PC-3 (cell line): ENCODE data around the gene SUSD2. TPM values are rescaled to one million over a fixed set of nuclear protein-coding genes. Genes with fewer than 3 reads are reported as not detected.

Experiments
- ATAC-seq: fragments of 200-7000 bp; cut with Tn5 transposase; 2 replicates; pipeline ENCODE4 v1.9.1; 2020; ENCODE audit warnings: mild to moderate bottlenecking, moderate library complexity
- BruUV-seq: library from RNA; stranded (reverse); fragments of 400-500 nt; replicated peaks from 2 replicates; lab custom pipeline; 2021; lab: Mats Ljungman, UMichigan
- CTCF ChIA-PET: fragments of 300-600 bp; sonication (Branson Sonifier 250); formaldehyde crosslinking; loops from one replicate; lab custom pipeline; 2022; ENCODE audit warnings: antibody characterized with exemption; lab: Charles Lee
- POLR2A ChIA-PET: fragments of 300-600 bp; sonication (Branson Sonifier 250); formaldehyde crosslinking; loops from one replicate; lab custom pipeline; 2022; ENCODE audit warnings: antibody characterized with exemption; ENCODE audit not compliant: unreplicated experiment; lab: Charles Lee
- DNase-seq: peaks from one replicate; pipeline ENCODE4 v3.0.0-alpha.2; 2015
- H2AFZ ChIP-seq: fragments of 300-600 bp; sonication (generic); 2 replicates; pipeline ENCODE4 v1.6.0; 2016; ENCODE audit warnings: antibody characterized with exemption, low read length
- H3F3A ChIP-seq: fragments of 300-600 bp; sonication (generic); one replicate; pipeline ENCODE4 v1.6.0; 2017; ENCODE audit warnings: antibody characterized with exemption, low read length, control low read depth, mild to moderate bottlenecking; ENCODE audit not compliant: unreplicated experiment
- H3K27ac ChIP-seq: fragments of 300-600 bp; sonication (generic); 2 replicates; pipeline ENCODE4 v1.5.1; 2016; ENCODE audit warnings: mild to moderate bottlenecking, low read length
- H3K27me3 ChIP-seq: fragments of 300-600 bp; sonication (generic); 2 replicates; pipeline ENCODE4 v1.6.1; 2016; ENCODE audit warnings: low read length, mixed read lengths
- H3K36me3 ChIP-seq: fragments of 300-600 bp; sonication (generic); 2 replicates; pipeline ENCODE4 v1.6.1; 2016; ENCODE audit warnings: low read depth, mixed run types, low read length, mixed read lengths
- H3K4me1 ChIP-seq: fragments of 300-600 bp; sonication (generic); 2 replicates; pipeline ENCODE4 v1.5.1; 2016; ENCODE audit warnings: low read length; ENCODE audit not compliant: insufficient read depth
- H3K4me2 ChIP-seq: fragments of 300-600 bp; sonication (generic); 2 replicates; pipeline ENCODE4 v1.6.0; 2016; ENCODE audit warnings: low read length
- H3K4me3 ChIP-seq: fragments of 300-600 bp; sonication (generic); 2 replicates; pipeline ENCODE4 v1.5.1; 2016; ENCODE audit warnings: mild to moderate bottlenecking, low read length, mixed read lengths
- H3K79me2 ChIP-seq: fragments of 300-600 bp; sonication (generic); 2 replicates; pipeline ENCODE4 v1.6.1; 2017; ENCODE audit warnings: low read length, mixed read lengths
- H3K9ac ChIP-seq: fragments of 300-600 bp; sonication (generic); 2 replicates; pipeline ENCODE4 v1.6.0; 2016; ENCODE audit warnings: mild to moderate bottlenecking, low read length
- H3K9me2 ChIP-seq: fragments of 300-600 bp; sonication (generic); replicated peaks from 2 replicates; pipeline ENCODE4 v1.6.1; 2016; ENCODE audit warnings: mixed run types, low read length, mixed read lengths
- H3K9me3 ChIP-seq: fragments of 300-600 bp; sonication (generic); 2 replicates; pipeline ENCODE4 v1.6.1; 2016; ENCODE audit warnings: low read length, mixed read lengths
- H4K20me1 ChIP-seq: fragments of 300-600 bp; sonication (generic); 2 replicates; pipeline ENCODE4 v1.6.1; 2016; ENCODE audit warnings: low read length, mixed read lengths
- CTCF ChIP-seq: fragments of 300-600 bp; sonication (generic); conservative IDR thresholded peaks from 2 replicates; pipeline ENCODE4 v1.5.1; 2017; ENCODE audit warnings: antibody characterized with exemption, low read depth, mild to moderate bottlenecking, low read length
- EZH2 ChIP-seq: fragments of 300-600 bp; sonication (generic); IDR thresholded peaks from one replicate; pipeline ENCODE4 v1.6.1; 2017; ENCODE audit warnings: antibody characterized with exemption, mild to moderate bottlenecking, low read length; ENCODE audit not compliant: unreplicated experiment
- EZH2phosphoT487 ChIP-seq: fragments of 300-600 bp; sonication (generic); IDR thresholded peaks from 2 replicates; pipeline ENCODE4 v1.6.1; 2018; ENCODE audit warnings: mild to moderate bottlenecking, antibody characterized with exemption, low read length, borderline replicate concordance
- intact Hi-C: fragments of 100-400 bp; cut with micrococcal nuclease; formaldehyde crosslinking; loops from 2 replicates; pipeline ENCODE4 v1.9.0; 2023
- total RNA-seq: library from RNA; depleted of rRNA; stranded (reverse); fragments of >200 nt; gene quantifications from 2 replicates; pipeline ENCODE4 v1.2.3, GENCODE V29; 2014

Gene SUSD2
- total RNA-seq, 1 experiment from 2014 or later, result 1.3 TPM

- H3K4me3 ChIP-seq, result no peak overlapping the region
- no peaks in the 10 kb centered on the region for H4K20me1 ChIP-seq
- no peak for ATAC-seq
- no peaks in the 10 kb centered on the region for H3K9me3 ChIP-seq
- CTCF ChIA-PET, result interaction anchor here (0.5 kb wide), 1 partner anchor 15 kb away, joined by 3 read pairs; no protein-coding TSS in a partner anchor
- no peak overlapping the region for H2AFZ ChIP-seq
- no peaks in the 10 kb centered on the region for H3F3A ChIP-seq
- no peak overlapping the region for H3K9ac ChIP-seq
- BruUV-seq, result no TSS peak
- POLR2A ChIA-PET, result no interaction called here
- no peaks in the 10 kb centered on the region for H3K27me3 ChIP-seq
- TF ChIP-seq EZH2, result no peak
- no peak for TF ChIP-seq CTCF
- TF ChIP-seq EZH2phosphoT487, result no peak
- H3K79me2 ChIP-seq, result no peaks in the 10 kb centered on the region
- intact Hi-C loops, result no loop called here
- H3K4me2 ChIP-seq, result no peak overlapping the region
- DNase-seq, result no peak
- H3K27ac ChIP-seq, result no peak overlapping the region
- H3K36me3 ChIP-seq, result no peaks in the 10 kb centered on the region
- peaks cover 2% of the 10 kb centered on the region; the same call in 1 of the 2 replicates for H3K4me1 ChIP-seq
- no peaks in the 10 kb centered on the region for H3K9me2 ChIP-seq
Observed at GRCh38 chr22:24214467-24215285, 33.4 kb downstream of the SUSD2 start.

DNA sequence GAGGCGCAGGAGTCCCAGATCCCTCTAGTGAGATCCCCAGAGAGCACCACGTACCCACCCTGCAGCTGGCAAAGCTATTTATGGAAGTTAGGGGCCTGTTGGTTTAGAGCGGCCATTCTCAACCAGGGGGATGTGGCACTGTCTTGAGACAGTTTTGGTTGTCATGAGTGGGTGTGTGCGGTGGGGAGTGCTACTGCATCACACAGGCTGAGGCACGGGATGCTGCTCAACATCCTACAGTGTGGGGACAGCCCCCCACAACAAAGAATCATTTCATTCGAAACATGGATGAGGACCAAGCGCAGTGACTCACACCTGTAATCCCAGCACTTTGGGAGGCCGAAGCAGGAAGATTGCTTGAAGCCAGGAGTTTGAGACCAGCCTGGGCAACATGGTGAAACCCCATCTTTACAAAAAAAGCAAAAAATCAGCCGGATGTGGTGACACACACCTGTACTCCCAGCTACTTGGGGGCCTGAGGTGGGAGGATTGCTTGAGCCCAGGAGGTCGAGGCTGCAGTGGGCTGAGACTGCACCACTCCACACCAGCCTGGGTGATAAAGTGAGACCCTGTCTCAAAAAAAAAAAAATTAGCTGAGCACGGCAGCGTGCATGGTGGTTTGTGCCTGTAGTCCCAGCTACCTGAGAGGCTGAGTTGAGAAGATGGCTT lies 35.4 kb downstream of the SUSD2 start:
- H4K20me1 ChIP-seq, result no peaks in the 10 kb centered on the region
- H3F3A ChIP-seq, result no peaks in the 10 kb centered on the region
- intact Hi-C loops, result no loop called here
- TF ChIP-seq EZH2phosphoT487 (no peak), EZH2 (no peak)
- H3K27ac ChIP-seq, result no peak overlapping the region
- H3K79me2 ChIP-seq, result no peaks in the 10 kb centered on the region
- H3K4me1 ChIP-seq, result no peaks in the 10 kb centered on the region
- no peak overlapping the region for H3K4me2 ChIP-seq
- POLR2A ChIA-PET, result no interaction called here
- H3K27me3 ChIP-seq, result no peaks in the 10 kb centered on the region
- CTCF ChIA-PET, result no interaction called here
- no peaks in the 10 kb centered on the region for H3K9me2 ChIP-seq
- no peaks in the 10 kb centered on the region for H3K9me3 ChIP-seq
- BruUV-seq, result no TSS peak
- no peak overlapping the region for H2AFZ ChIP-seq
- no peaks in the 10 kb centered on the region for H3K36me3 ChIP-seq
- no peak overlapping the region for H3K9ac ChIP-seq
- DNase-seq, result no peak
- no peak overlapping the region for H3K4me3 ChIP-seq
- ATAC-seq, result no peak

DNA sequence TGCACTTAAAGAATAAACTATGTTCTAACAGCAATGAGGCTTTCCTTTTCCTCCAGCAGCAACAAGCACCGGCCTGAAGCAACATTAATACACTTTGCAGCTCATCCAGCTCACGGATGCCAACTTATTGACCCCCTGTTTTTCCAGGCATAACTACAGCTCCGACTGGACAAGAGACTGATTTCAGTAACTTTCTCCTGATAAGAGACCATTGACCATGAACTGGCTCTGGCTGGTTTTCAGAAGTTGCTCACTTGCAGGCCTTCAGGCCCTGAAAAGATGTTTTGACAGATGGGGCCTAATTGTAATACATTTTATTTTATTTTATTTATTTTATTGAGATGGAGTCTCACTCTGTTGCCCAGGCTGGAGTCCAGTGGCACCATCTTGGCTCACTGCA lies 36.1 kb downstream of the SUSD2 start:
- TF ChIP-seq EZH2, result no peak
- TF ChIP-seq CTCF, result no peak
- TF ChIP-seq EZH2phosphoT487, result no peak
- Histone ChIP-seq H4K20me1 (no peaks in the 10 kb centered on the region), H3K4me1 (no peaks in the 10 kb centered on the region), H3F3A (no peaks in the 10 kb centered on the region), H3K79me2 (no peaks in the 10 kb centered on the region), H3K9me3 (no peaks in the 10 kb centered on the region), H3K9ac (no peak overlapping the region), H3K36me3 (no peaks in the 10 kb centered on the region), H2AFZ (no peak overlapping the region), H3K4me2 (no peak overlapping the region), H3K4me3 (no peak overlapping the region), H3K27me3 (no peaks in the 10 kb centered on the region), H3K9me2 (no peaks in the 10 kb centered on the region), H3K27ac (no peak overlapping the region)
- ChIA-PET CTCF (no interaction called here), POLR2A (no interaction called here)
- no TSS peak for BruUV-seq
- DNase-seq (no peak), ATAC-seq (no peak)
- intact Hi-C loops, result no loop called here
